ENCODE results near the gene CEP120. TPM values are rescaled to one million over a fixed set of nuclear protein-coding genes. Genes with fewer than 3 reads are reported as not detected.

The CEP120 gene
- total and polyA plus RNA-seq, 2 of the 4 experiments (the other 2 are of a cell fraction) = 6.7 to 46.1 TPM

DNA sequence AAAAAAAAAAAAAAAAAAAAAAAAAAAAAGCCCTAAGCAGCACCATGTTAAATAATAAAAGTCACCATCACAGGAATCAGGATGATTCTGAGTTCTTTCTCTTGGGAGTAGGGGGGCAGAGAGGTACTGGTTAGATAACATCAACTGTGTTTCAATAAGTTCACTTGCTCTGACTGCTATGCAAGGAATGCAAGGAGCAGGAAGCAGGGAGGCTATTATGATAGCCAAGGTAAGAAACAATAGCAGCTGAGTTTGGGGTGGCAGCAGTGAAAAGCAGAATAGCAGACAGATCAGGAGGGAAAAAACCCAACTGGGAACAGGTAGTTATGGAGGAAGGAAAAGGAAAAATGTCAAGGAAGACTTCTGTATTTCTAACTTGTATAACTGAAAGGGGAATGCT is 8.2 kb downstream of the CEP120 start:
- H3K9me3 ChIP-seq (ENCODE audit: control insufficient read depth, insufficient read depth, low read length) = no peaks in the 10 kb centered on the region
- H2BK5ac ChIP-seq (ENCODE audit: low read depth, low read length, poor library complexity, severe bottlenecking) = no peak overlapping the region
- POLR2A ChIA-PET (ENCODE audit: unreplicated experiment) = no interaction called here
- in situ Hi-C loops (cut with MboI; ENCODE audit: low sequenced_read_pairs) = loop anchor here (10.0 kb wide), 1 partner anchor 190 kb away; no protein-coding TSS in a partner anchor
- H3K9me1 ChIP-seq (ENCODE audit: insufficient read depth, low read length) = no peaks in the 10 kb centered on the region
- no peak overlapping the region for H2BK20ac ChIP-seq (ENCODE audit: low read depth, low read length)
- no peak overlapping the region for H2AK5ac ChIP-seq (ENCODE audit: low read depth, low read length)
- dilution Hi-C loops (cut with HindIII; ENCODE audit: low sequenced_read_pairs, unreplicated experiment) = no loop called here
- no peaks in the 10 kb centered on the region for H4K20me1 ChIP-seq (ENCODE audit: insufficient read depth, low read length)
- no peak overlapping the region for H3K4me2 ChIP-seq (ENCODE audit: low read depth, low read length)
- ATAC-seq (ENCODE audit: low read depth) (no peak), DNase-seq (no peak)
- TF ChIP-seq MAFK (IDR thresholded peaks at IDR 0.05; ENCODE audit: low read depth, low read length) = no peak
- TF ChIP-seq, protein P1, sequence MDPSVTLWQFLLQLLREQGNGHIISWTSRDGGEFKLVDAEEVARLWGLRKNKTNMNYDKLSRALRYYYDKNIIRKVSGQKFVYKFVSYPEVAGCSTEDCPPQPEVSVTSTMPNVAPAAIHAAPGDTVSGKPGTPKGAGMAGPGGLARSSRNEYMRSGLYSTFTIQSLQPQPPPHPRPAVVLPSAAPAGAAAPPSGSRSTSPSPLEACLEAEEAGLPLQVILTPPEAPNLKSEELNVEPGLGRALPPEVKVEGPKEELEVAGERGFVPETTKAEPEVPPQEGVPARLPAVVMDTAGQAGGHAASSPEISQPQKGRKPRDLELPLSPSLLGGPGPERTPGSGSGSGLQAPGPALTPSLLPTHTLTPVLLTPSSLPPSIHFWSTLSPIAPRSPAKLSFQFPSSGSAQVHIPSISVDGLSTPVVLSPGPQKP (IDR thresholded peaks at IDR 0.05; ENCODE audit: borderline replicate concordance, low read depth, low read length) = no peak
- TF ChIP-seq SMC3 (IDR thresholded peaks at IDR 0.05; ENCODE audit: low read depth, low read length) = no peak
- TF ChIP-seq, protein P2, sequence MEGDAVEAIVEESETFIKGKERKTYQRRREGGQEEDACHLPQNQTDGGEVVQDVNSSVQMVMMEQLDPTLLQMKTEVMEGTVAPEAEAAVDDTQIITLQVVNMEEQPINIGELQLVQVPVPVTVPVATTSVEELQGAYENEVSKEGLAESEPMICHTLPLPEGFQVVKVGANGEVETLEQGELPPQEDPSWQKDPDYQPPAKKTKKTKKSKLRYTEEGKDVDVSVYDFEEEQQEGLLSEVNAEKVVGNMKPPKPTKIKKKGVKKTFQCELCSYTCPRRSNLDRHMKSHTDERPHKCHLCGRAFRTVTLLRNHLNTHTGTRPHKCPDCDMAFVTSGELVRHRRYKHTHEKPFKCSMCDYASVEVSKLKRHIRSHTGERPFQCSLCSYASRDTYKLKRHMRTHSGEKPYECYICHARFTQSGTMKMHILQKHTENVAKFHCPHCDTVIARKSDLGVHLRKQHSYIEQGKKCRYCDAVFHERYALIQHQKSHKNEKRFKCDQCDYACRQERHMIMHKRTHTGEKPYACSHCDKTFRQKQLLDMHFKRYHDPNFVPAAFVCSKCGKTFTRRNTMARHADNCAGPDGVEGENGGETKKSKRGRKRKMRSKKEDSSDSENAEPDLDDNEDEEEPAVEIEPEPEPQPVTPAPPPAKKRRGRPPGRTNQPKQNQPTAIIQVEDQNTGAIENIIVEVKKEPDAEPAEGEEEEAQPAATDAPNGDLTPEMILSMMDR (conservative IDR thresholded peaks at IDR 0.05; ENCODE audit: low read depth, low read length) = no peak
- no peak for TF ChIP-seq NFE2L2 (IDR thresholded peaks at IDR 0.05; ENCODE audit: low read depth, low read length)
- TF ChIP-seq RAD21 (IDR thresholded peaks at IDR 0.05; ENCODE audit: low read length) = no peak
- no peak for TF ChIP-seq MAZ (IDR thresholded peaks at IDR 0.05; ENCODE audit: borderline replicate concordance, low read depth, low read length)
- TF ChIP-seq, protein P3, sequence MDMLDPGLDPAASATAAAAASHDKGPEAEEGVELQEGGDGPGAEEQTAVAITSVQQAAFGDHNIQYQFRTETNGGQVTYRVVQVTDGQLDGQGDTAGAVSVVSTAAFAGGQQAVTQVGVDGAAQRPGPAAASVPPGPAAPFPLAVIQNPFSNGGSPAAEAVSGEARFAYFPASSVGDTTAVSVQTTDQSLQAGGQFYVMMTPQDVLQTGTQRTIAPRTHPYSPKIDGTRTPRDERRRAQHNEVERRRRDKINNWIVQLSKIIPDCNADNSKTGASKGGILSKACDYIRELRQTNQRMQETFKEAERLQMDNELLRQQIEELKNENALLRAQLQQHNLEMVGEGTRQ (IDR thresholded peaks at IDR 0.05; ENCODE audit: low read depth, low read length) = no peak
- TF ChIP-seq POLR2A (IDR thresholded peaks at IDR 0.05; ENCODE audit: low read depth, low read length) = no peak
- H2BK15ac ChIP-seq (ENCODE audit: low read depth, low read length) = no peak overlapping the region
- no peak overlapping the region for H3K4me3 ChIP-seq (ENCODE audit: insufficient read depth, low read depth, low read length)
- intact Hi-C loops (cut with micrococcal nuclease) = no loop called here
- CTCF ChIA-PET = no interaction called here
- no peak overlapping the region for H2BK120ac ChIP-seq (ENCODE audit: low read depth, low read length)
- H3K27ac ChIP-seq (ENCODE audit: insufficient read depth, low read length) = no peak overlapping the region
- no peak overlapping the region for H3K9ac ChIP-seq (ENCODE audit: low read depth, low read length)
- no peaks in the 10 kb centered on the region for H3K27me3 ChIP-seq (ENCODE audit: control insufficient read depth, insufficient read depth, low read length)
- no peak overlapping the region for H3K4ac ChIP-seq (ENCODE audit: low read depth, low read length)
- H3K56ac ChIP-seq (ENCODE audit: extremely low read depth, insufficient read depth, low read length) = no peak overlapping the region
- peaks cover 15% of the 10 kb centered on the region for H3K36me3 ChIP-seq (ENCODE audit: control insufficient read depth, insufficient read depth, low read length)
- H4K8ac ChIP-seq (ENCODE audit: low read depth in 2 of 2, low read length in 2 of 2) = no peak overlapping the region
- H3K14ac ChIP-seq (replicated peaks; ENCODE audit: low read depth, low read length) = no peak overlapping the region
- H4K5ac ChIP-seq (ENCODE audit: low read depth, low read length) = no peak overlapping the region
- H3K4me1 ChIP-seq (ENCODE audit: control insufficient read depth, insufficient read depth, low read length) = no peaks in the 10 kb centered on the region
- no peak overlapping the region for H3K23ac ChIP-seq (ENCODE audit: low read depth, low read length)
- no peak overlapping the region for H4K91ac ChIP-seq (ENCODE audit: insufficient read depth, low read depth, low read length)
- H3K79me1 ChIP-seq (ENCODE audit: low read depth in 1 of 2, low read length in 2 of 2) = peaks cover 5 to 19% of the 10 kb centered on the region in 2 experiments
- H2AFZ ChIP-seq (replicated peaks; ENCODE audit: low read length, poor library complexity) = no peak overlapping the region
- H3K18ac ChIP-seq (ENCODE audit: low read depth, low read length) = no peak overlapping the region
- H2AK9ac ChIP-seq (replicated peaks; ENCODE audit: low read depth, low read length, poor library complexity) = no peak overlapping the region
- no TSS peak for BruUV-seq (replicated peaks)

All from IMR-90 (cell line).